Activated naive CD8-positive, alpha-beta T cell treated with anti-CD3 and anti-CD28 coated beads, Interleukin-2, amount 50 U/mL, for 16 hours (primary cell): ENCODE measurements around the gene ANO5.

Source experiments
- DNase-seq: peaks from one replicate; pipeline ENCODE4 v3.0.0-alpha.2; 2020; ENCODE audit warnings: low read depth, low spot score

The ANO5 gene, protein sequence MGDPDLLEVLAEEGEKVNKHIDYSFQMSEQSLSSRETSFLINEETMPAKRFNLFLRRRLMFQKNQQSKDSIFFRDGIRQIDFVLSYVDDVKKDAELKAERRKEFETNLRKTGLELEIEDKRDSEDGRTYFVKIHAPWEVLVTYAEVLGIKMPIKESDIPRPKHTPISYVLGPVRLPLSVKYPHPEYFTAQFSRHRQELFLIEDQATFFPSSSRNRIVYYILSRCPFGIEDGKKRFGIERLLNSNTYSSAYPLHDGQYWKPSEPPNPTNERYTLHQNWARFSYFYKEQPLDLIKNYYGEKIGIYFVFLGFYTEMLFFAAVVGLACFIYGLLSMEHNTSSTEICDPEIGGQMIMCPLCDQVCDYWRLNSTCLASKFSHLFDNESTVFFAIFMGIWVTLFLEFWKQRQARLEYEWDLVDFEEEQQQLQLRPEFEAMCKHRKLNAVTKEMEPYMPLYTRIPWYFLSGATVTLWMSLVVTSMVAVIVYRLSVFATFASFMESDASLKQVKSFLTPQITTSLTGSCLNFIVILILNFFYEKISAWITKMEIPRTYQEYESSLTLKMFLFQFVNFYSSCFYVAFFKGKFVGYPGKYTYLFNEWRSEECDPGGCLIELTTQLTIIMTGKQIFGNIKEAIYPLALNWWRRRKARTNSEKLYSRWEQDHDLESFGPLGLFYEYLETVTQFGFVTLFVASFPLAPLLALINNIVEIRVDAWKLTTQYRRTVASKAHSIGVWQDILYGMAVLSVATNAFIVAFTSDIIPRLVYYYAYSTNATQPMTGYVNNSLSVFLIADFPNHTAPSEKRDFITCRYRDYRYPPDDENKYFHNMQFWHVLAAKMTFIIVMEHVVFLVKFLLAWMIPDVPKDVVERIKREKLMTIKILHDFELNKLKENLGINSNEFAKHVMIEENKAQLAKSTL

DNA sequence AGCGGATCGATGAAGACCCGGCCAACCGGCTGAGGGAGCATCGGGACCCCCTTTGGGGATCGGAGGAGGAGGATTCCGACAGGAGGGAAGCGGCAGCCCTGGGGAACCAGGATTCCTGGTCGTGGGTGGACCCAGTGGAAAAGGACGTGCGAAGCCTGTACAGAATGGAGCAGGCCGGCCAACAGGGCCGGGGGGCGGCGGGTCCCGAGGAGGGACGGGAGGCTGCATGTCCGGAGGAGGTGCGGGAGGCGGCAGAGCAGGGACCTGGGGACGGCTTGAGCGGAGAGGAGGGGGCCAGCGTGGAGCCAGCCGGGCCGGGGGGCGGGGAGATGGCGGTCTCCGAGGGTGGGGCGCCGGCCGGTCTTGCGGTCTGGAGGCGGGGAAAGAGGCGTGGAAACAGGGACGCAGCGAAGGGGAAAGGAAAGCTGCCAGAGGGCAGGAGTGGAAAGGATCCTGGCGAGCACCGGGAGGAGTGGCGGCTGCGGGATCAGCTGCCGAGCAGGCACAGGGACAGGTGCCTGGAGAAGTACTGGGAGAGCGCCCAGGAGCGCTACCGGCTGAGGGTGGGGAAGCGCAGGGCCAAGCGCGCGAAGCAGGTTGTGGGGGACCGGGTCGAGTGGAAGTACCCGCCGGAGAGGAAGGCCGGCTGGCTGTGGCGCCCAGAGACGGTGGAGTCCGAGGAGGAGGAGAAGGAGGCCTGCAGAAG is at the start of gene ANO5:
Gene ANO5 (plus strand): TSS at position 444 of the 706 bp plus-strand sequence. CDS start 408 bp downstream, outside the sequence.
- no peak for DNase-seq

DNA sequence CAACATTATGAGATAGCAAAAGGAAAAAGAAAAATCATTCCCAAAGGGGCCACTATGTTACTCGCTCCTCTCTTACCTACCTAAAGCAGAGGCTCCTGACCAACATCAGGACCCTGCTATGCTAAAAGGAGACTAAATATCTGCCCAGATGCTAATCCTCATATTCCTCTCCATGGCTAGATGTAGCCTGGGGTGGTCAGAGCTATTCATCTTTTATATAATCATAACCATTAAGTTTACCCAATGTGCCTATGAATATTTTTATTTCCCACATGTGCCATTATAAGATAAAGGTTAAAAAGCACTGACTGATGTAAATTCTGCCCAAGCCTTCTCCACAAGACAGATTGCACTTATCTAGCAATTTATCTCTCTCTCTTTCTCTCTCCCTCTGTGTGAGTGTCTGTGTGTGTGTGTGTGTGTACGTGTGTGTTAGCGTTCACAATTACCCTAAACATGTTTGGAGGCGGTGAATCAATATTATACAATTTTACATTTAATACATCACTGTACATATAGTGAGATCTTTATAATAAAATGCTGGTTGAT is 41.2 kb upstream of the ANO5 start:
- DNase-seq: no peak

DNA sequence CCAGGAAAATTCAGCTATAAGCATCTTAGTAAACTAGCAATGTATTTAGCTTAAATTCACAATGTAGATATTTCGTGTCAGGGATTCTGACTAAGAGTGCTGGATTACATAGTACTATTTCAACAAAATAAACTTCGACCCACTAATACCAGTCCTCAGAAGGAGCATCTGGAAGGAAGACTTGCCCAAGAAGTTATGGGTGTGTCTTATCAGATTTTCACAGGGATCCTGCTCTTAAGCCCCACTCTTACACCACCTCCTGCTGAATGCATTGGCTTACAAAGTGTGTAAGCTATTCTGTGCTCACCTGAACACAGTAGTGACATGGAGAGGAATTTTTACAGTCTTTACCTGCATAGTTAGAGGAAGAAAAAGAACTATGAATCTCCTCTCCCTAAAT is 35.4 kb upstream of the ANO5 start:
- no peak for DNase-seq

DNA sequence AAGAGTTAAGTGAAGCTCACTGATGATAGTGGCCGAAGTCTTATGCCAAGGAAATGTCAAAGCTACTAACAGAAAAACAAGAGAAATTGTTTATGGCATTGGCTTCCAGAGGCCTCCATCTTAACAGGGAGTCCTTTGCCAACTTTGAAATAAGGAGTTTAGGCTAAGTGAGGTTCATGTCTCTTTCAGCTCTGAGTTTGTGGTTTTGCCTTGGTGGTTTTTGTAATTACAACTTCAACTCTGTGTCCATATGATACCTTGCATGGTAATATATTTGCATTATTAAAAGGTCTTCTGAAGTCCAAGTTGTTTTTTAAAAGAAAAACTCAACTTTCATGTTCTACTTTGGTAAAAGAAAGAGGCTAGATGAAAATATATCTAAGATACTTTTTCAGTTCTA is 31.4 kb upstream of the ANO5 start:
- no peak for DNase-seq

DNA sequence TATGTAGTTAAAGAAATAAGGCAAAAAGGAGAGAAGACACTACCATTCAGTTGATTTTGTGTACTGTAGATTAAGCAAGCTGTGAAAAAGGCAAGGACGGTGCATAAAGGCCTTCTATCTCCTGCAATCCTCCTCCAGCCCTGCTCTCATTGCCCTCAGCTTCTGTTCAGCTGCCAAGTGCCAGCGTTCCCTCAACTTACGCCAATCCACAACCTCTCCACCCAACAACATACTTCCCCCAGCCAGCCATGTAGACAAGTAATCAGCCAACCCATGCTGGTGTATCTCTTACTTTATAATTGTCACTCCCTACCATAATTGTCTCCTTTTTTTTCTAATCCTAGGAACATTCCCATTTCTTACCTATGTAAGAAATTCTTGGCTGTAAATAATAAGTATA is 30.1 kb upstream of the ANO5 start:
- DNase-seq: no peak

DNA sequence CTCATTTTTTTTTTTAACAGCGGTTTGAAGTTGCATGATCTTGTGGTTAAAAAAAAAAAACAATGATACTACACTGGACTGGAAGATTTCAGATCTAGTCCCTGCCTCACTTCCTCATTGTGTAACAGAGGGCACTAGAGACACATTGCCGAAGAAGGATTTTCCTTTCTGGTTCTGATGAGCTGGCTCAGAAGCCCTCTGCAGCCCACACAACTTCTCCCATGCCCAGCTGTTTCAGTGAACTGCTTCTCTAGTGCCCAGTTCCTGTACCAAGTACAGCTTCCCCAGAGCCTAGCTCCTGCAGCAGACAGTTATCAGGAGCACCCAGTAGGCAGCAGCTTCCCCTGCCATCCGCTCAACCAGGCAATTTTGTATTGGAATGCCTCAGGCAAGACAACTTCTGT is 29.5 kb upstream of the ANO5 start:
- DNase-seq: no peak

DNA sequence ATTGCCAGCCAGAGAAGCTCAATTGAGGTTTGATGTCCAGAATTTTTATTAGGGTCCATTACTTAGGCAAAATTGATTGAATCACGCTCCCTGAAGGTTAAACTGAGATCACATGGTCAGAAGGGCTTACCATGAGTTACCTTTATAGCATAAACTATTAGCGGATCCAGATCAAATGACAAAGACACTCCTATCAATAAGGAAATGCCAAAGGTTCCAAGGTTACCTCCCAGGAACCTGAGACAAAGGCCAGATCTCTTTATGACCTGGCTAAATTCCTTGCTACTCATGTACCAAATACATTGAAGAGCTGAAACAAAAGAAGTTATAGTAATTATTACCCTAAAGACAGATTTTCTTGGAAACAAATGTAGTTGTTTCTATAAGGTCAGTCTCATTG is 27.8 kb upstream of the ANO5 start:
- no peak for DNase-seq

DNA sequence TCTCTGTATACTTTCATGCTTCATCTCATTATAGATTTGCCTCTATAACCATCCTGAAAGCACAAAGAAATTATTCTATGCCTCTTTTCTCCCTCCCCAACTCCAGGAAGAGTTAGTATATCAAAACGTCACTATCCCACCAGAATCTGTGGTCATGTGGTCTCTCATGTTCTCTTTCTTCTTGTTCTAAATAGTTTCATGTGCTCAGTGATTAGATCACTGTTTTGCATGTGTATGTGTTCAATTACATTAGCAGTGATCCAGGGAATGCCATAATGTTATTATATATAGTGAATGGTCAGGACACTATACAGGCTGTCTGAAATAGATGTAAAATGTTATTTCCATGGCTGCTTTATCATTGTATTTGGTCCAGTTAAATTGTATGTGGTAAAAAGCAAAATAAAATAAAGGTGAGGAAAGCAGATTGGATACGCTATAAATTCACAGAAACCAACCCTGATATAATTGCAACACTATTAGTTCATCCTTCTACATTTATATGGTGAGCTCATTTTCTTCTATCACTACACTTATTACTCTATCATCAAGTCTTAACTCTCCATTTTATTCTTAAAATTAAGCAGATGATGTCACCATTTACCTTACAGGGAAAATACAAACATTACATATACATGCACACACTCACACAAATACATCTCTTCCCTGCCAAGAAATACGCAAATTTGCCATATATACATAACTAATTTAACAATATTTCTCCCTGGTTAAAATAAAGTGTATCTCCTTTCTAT is 26.9 kb upstream of the ANO5 start:
- DNase-seq: no peak

DNA sequence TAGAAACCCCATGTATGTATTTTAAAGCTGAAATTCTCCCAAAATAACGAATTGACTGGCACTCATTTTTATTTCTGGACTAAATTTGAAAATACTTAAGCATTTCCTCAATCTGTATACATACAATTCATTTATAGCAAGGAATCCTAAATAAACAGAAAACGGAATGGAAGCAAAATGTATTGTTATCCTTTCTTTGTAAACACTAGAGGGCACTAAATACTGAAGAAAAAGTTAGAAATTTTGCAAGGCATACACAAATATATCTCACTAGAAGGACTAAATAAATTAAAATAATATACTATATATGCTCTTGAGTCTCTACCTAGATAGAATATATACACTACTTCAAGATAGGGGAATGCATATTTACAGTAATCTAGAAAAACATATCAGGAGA is 23.1 kb upstream of the ANO5 start:
- no peak for DNase-seq

DNA sequence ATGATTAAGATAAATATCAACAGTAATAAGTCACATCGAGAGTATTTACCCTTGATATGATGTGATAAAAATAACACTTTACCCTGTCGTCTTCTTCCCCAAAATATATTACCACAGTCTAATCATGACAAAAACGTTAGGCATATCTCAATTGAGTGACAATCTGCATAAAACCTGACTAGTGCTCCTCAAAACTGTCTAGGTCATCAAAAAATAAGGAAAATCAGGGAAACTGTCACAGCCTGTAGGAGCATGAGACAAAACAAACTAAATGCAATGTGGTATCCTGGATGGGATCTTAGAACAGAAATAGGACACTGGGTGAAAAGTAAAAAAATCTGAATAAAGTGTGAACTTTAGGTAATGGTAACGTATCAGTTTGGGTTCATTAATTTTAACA is 19.4 kb upstream of the ANO5 start:
- DNase-seq: no peak

DNA sequence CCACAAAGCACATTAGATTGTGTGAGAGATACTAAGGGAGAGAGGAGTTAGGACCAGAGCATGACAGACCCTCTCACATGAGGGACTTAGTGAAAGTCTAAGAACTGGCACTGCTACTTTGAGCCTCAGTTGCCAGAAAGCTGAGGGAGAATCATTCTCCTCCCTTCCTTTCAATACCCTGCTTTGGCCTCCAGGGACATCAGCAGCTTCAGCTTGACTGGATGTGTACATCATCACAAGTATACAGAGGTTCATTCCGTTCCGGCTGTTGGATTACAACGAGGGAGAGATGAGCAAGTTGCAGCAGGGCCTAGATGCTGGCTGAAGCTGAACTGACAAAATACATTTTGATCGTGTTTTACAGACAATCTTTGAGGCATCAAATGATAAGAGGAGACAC is 15.7 kb upstream of the ANO5 start:
- no peak for DNase-seq

DNA sequence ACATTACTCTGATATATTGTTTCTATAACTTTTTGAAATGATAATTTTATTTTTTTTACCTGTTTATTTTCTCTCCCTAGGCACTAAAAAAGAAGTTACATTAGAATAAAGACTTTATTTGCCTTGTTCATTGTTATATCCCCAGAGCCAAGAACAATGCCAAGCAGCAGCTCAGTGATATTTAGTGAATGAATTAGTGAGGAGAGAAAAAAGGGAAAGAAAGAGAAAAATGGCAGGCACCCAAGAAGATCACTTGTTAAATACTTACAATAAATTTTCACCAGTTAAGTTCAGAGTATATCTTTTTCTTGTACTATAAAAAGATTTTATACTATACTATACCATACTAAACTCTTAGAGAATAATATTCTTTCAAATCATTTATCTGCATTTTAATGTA is 13.3 kb upstream of the ANO5 start:
- no peak for DNase-seq

DNA sequence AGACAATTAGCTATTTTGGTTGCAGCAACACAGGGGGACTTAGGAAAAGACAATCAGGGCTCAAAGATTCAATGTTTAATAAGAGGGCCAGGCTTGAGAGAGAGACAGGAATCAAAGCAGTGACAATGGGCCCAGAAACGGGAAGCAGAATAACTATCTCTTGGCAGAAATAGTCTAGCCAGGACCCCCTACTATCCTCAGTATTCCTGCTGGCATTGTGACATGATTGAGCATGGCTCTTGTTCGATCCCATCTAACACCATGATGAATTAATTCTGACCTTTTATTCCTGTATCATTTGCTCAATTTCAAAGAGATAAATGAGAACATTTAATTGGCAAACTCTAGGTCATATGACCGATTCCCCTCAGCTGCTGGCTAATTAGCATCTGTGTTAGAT is 12.8 kb upstream of the ANO5 start:
- no peak for DNase-seq

DNA sequence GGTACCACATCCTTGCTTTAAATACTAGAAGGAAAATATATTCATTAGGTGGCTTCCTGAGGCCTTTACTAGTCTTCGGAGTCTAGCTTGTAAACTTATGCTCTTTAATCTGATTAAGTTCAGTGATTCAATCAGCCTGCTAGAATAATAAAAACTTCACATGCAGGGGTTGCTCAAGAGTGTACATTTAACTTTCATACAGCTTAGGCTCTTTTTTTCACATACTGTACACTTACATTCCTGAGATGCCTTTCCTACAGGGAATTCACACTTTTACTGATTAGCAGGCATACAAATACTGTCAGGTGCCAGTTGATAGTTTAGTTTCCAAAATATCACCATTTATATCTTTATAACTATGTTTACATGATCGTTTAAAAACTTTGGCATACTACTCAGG is 3.2 kb upstream of the ANO5 start:
- no peak for DNase-seq

DNA sequence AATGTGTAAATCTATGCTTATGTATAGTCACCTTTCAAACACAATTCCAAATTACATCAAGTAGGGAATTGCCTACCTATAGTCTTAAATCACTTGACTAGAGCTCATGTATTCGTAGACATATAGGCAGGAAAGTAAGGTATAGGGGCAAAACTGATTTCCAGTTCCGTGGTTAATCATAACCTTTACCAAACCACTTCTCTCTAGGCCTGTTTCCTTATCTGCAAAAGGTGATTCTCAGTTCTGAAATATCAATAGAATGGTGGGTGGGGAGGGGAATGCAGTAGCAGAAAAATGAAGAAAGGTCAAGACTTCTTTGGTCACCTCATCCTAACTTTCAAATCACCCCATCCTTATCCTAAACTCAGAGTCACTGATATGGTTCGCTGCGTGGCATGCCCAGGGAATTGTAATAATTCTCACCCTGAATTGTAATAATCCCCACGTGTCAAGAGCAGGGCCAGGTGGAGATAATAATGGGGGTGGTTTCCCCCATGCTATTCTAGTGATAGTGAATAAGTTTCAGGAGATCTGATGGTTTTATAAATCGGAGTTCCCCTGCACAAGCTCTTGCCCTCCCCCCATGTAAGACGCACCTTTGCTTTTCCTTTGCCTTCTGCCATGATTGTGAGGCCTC is 1.9 kb upstream of the ANO5 start:
- DNase-seq: no peak

DNA sequence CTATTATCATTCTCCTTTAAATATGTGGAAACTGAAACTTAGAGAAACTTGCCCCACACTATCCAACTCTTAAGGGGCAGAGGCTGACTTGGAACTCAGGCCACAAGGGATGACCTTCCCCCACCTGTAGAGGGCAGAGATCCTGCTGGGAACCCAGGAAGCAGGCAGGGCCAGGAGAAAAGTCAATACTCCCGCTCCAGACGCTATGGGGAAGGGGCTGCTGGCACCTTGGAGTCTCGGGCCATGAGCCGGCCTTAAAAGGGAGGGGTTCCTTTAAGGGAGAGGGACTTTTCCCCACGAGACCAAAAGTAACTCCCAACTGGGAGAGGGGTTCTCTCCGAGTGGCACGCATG is 620 bp upstream of the ANO5 start:
- no peak for DNase-seq

DNA sequence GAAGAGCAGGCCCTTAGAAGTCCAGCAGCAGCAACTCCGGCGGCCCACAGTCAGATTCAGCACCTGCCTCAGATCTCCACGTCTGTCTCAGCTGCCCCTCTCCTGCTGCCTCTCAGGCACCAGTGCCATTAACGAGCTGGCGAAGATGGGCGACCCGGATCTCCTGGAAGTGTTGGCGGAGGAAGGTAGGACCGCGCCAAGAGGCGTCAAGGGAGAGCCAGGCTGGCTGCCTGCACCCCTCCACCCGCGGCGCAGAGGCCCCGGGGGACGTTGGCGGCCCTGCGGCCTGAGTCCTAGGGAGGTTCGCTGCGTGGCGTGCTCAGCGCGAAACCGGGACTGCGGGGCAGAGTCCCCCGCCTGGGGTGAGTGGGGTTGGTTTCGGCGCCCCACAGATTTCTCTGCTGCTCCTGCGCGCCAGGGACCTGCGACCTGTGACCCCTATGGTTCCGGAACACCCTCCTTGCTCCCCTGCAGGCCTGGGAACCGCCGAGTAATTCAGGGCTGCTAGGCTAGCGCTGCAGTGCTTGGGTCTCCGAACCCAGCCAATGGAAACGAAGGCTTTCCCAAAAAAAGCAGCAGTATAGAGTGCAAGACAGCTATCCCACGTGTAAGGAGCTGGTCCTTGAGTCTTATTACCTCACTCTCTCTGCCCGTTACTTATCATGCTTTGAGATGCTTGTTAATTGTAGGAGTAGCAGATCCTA is 615 bp downstream of the ANO5 start:
- DNase-seq: no peak

DNA sequence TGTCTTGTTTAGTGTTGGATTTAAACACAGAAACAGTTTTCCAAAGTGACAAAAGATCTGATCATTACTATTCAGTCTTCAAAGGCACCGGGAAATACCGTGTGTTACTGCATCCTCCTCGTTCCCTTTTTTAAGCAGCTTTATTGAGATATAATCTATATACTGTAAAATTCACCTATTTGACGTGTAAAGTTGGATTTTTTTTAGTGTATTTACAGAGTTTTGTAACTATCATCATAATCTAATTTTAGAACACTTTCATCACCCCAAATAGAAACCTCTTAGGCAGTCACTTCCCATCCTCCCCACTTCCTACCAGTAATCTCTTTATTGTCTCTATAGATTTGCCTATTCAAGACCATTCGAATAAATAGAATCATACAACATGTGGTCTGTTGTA is 1.4 kb downstream of the ANO5 start:
- DNase-seq: no peak

DNA sequence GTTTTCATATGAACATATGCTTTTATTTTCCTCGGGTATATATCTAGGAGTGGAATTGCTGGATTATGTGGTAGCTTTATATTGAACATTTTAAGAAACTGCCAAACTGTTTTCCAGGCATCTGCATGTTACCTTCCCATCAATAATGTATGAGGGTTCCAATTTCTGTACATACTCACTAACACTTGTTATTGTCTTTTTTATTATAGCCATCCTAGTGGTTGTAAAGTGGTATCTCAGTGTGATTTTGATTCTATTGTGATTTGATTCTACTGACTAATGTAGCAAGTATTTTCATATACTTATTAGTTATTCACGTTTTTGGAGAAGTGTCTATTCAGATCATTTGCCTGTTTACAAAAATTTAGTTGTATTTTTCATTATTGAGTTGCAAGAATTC is 2.0 kb downstream of the ANO5 start:
- DNase-seq: no peak
